HG02798 (cell line): ENCODE measurements around the gene LILRB3.
A peak's percentile ranks its signal among the peaks of the same experiment; 100 is the strongest.
"Not testable (repeated sequence)": the region's sequence is repeated elsewhere in the genome, so short reads cannot be mapped to it uniquely, and the experiment has no call there.

Experiments used
- ATAC-seq: cut with Tn5 transposase; IDR thresholded peaks from one replicate; pipeline ENCODE4 v1.9.1; 2021; ENCODE audit warnings: mild to moderate bottlenecking; ENCODE audit not compliant: unreplicated experiment, poor library complexity

The LILRB3 gene

DNA sequence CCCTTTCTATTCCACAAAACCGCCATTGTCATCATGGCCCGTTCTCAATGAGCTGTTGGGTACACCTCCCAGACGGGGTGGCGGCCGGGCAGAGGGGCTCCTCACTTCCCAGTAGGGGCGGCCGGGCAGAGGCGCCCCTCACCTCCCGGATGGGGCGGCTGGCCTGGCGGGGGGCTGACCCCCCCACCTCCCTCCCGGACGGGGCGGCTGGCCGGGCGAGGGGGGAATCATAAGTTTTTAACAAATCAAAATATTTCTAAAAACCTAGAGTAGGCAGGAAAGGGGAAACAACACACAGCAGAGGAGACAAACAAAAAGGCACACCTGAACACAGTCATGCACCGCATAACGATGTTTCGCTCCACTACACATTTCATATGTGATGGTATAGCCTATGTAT is 8.1 kb downstream of the LILRB3 start:
- ATAC-seq: not testable (repeated sequence)

DNA sequence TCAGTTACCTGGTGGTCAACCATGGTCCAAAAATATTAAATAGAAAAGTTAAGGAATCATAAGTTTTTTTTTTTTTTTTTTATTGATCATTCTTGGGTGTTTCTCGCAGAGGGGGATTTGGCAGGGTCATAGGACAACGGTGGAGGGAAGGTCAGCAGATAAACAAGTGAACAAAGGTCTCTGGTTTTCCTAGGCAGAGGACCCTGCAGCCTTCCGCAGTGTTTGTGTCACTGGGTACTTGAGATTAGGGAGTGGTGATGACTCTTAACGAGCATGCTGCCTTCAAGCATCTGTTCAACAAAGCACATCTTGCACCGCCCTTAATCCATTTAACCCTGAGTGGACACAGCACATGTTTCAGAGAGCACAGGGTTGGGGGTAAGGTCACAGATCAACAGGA is 8.6 kb downstream of the LILRB3 start:
- not testable (repeated sequence) for ATAC-seq

- no peak for ATAC-seq
Observed at GRCh38 chr19:54211235-54211634, 11.6 kb downstream of the LILRB3 start.

DNA sequence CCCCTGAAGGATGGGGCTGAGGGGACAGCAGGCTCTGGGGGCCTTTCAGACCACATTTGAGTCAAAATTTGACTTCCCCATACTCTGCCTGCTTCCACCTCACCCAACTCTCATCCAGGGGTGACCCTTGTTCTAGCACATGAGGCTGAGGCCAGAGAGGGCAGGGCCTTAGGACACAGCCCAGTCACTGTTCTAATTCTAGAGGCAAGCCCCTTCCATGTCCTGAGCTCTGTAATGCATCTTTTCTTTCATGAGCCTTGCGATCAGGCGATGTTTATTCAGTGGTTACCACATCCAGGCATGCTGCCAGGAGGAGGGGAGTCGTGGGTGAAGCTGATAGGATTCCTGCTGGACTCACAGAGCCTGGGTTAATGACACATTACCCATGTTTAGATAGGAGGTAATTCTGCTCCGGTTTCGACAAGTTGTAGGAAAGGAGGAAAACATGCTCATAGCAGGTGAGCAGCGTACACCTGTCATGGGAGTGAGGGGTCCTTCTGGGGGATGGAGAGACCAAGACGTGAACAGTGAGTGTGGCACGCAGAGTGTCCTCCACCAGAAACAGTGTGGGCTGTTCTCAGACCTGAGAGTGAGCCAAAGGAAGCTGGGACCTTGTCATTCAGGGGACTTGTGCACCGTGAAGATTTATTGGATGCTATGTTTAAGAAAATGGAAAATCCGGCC is 12.9 kb downstream of the LILRB3 start:
- ATAC-seq: no peak

DNA sequence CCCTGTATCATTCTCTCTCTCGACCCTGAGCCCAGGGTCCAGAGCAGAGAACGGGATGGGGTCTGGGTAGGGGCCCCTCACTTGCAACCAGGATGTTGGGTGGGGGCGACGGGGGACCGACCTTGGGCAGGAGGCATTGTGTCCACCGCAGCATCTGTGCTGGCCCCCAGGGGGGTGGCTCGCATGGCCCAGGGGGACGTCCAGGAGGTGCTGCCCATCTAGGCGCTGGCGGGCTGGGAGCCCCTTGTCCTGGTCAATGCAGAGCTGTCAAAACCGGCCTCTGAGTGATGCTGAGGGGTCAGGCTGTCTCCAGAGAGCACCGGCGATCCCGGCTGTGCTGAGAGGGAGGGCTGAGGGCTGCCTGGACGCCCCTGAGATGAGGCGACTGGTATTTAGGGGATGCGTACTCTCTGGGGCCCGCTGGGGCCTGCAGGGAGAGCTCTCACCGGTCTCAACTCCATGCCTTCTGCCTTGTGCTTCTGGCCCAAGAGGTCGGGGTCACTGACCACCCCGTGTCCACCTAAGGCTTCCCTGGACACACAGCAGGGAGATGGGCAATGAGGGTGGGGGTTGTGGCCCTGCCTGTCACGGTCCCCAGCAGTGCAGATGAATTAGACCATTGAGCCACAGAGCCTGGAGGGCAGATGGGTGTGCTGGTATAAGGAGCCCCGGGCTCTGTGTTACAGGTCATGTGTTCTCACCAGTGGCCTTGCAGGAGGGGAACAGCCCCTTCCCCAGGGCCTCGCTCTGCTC is 13.6 kb downstream of the LILRB3 start:
- no peak for ATAC-seq

GRCh38 chr19:54208784-54209057 is 14.1 kb downstream of the LILRB3 start:
- ATAC-seq: no peak

DNA sequence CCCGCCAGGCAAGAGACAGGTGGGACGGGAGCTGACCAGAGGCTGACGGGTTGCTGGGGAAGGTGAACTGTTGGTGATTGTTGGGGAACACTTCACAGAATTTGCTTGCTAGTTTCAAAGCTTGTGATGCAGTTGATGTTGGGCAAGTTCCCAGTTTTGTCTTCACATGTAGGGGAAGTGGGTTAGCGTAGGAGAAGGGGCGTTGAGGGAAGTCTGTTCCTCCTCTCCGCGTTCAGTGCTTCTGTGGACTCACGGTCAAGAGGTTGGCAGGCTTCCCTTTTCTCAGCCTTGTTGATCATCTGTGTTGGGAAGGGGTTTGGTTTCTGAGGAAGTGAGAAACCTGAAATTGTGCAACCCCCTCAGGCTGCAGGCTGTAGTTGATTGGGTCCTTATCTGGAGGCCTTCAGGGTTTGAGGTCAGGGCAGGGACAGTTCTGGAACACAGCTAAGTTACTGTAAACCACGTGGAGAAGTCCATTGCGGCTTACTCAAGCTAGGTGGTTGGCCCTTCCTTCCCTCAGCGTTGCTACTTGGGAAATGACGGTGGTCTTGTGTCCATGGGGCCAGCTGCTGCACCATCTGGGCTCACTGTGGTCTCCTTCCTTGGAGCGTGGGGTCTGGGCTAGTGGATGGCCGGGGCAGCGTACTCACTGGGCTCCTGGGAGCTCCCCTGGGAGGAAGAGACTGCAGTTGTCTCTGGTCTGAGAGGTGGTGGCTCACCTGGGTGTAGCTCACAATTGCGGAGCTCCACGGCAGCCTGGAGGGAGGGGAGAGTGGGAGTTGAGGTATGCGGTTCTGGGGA is 14.6 kb downstream of the LILRB3 start:
- ATAC-seq: peak; percentile 36

DNA sequence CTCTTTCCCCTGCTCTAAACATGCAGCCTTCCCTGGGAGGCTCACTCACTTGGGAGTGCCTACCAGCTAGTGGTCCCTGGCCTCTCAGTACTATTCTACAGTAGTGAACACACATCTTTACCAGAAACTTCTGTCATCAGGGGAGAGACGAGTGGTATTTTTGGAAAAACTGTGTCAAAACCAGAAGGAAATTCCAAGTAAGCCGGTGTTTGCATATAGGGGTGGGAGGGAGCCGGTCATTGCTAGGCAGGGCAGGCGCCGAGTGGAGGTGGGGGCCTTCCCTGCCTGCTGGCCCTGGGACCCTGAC is 15.2 kb downstream of the LILRB3 start:
- no peak for ATAC-seq

GRCh38 chr19:54207193-54207592 is 15.6 kb downstream of the LILRB3 start:
- ATAC-seq: not testable (repeated sequence)

- no peak for ATAC-seq
Observed at GRCh38 chr19:54206831-54207177, 16.0 kb downstream of the LILRB3 start.

DNA sequence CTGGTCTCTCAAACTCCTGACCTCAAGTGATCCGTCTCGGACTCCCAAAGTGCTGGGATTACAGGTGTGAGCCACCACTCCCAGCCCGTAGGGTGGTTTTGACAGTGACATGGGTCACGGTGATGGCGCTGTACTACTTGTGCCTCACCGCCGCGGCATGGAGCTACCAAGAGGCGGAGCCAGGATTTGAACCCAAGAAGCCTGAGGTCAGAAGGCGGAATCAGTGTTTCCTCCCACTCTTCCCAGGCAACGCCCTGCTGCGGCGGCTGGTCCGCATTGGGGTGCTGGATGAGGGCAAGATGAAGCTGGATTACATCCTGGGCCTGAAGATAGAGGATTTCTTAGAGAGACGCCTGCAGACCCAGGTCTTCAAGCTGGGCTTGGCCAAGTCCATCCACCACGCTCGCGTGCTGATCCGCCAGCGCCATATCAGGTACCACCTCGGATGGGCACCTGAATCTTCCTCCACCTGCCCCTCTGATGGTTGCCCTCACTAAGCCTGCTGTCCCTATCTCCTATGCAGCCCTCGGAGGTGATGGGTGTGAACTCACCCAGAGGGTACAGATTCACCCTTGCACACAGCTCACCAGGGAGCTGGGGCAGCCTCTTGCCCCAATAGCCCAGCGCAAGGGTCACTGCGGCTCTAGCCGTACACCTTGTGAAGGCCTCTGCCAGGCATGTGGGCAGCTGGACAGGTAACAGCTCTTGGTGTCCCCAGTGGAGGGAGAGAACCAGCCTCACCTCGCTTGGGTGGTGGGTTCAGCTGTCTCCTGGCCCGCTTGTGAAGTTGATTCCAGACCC is 16.6 kb downstream of the LILRB3 start:
- ATAC-seq: no peak

- ATAC-seq: no peak
Observed at GRCh38 chr19:54204767-54205468, 17.9 kb downstream of the LILRB3 start.

DNA sequence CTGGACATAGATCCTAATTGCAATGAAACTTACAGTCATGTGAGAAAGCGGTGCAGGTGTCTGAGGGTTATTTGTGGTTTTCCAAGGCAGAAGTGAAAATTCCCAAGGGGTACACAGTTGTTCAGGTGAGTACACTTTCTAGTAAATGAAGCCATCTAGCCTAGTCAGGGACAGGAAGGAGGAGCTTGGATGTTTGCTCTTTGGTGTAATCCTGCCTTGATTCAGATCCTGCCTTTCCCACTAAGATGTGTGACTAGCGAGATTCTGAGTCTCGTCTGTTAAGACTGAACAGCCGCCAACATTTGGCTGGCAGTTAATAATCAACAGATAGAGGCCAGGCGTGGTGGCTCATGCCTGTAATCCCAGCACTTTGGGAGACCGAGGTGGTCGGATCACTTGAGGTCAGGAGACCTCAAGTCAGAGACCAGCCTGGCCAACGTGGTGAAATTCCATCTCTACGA is 19.6 kb downstream of the LILRB3 start:
- no peak for ATAC-seq

- no peak for ATAC-seq
Observed at GRCh38 chr19:54201980-54202379, 20.8 kb downstream of the LILRB3 start.

- ATAC-seq: no peak
Observed at GRCh38 chr19:54201172-54201701, 21.6 kb downstream of the LILRB3 start.

GRCh38 chr19:54199401-54199800 is 23.4 kb downstream of the LILRB3 start:
- no peak for ATAC-seq

DNA sequence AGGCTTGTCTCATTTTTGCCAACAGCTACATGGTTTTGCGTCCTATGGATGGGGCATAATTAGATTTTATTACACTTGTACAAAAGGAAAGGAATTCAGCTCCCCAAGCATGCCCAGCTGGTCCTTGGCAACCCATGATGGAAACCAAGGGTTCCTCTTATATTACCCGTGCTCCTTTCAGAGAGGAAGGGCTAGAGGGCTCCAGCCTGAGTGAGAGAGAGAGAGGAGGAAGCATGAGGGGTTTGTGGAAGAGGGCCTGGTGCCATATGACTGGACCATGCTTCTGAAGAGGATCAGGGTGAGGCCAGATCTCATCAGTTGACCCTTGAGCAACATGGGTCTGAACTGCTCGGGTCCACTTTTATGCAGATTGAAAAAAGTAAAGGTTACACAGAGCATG is 25.7 kb downstream of the LILRB3 start:
- ATAC-seq: no peak

DNA sequence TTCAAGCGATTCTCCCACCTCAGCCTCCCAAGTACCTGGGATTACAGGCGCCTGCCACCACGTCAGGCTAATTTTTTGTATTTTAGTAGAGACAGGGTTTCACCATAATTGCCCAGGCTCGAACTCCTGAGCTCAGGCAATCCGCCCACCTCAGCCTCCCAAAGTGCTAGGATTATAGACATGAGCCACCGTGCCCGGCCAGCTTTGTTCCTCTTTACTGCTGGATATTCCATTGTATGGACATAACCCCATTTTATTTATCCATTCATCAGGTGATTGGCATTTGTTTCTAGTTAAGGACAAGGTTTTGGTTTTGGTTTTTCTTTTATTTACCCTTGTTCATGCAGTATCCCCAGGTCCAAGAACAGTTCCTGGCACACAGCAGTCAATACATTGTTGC is 26.3 kb downstream of the LILRB3 start:
- ATAC-seq: no peak

DNA sequence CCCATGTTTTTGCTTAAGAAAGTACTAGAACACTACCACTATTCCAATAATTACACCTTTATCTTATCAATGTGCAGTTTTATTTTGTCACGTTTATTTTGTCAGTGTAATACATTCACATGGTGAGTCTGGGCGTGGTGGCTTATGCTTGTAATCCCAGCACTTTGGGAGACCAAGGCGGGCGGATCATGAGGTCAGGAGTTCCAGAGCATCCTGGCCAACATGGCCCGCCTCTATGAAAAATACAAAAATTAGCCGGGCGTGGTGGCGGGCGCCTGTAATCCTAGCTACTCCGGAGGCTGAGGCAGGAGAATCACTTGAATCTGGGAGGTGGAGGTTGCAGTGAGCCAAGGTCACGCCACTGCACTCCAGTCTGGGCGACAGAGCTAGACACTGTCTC is 28.3 kb downstream of the LILRB3 start:
- ATAC-seq: not testable (repeated sequence)

- no peak for ATAC-seq
Observed at GRCh38 chr19:54193011-54193410, 29.8 kb downstream of the LILRB3 start.
